HEK293 (cell line): ENCODE data around the gene FZR1.

ENCODE experiments used
- CTCF ChIA-PET: fragments of 350-600 bp; formaldehyde crosslinking; extraction: SDS; loops from one replicate; lab custom pipeline; 2021; ENCODE audit warnings: antibody characterized with exemption; lab: Yijun Ruan, JAX
- POLR2A ChIA-PET: fragments of 300-600 bp; formaldehyde crosslinking; extraction: SDS; loops from one replicate; lab custom pipeline; 2020; ENCODE audit warnings: antibody characterized with exemption, inconsistent platforms; lab: Yijun Ruan, JAX
- H3K27ac ChIP-seq: fragments of 200-500 bp; sonication (Bioruptor generic); 2 replicates; pipeline ENCODE4 v1.5.1; 2014; ENCODE audit warnings: low read depth, low read length, control low read depth, inconsistent platforms; ENCODE audit errors: extremely low read depth
- H3K36me3 ChIP-seq, 2 experiments: fragments of 200-500 bp in 1 of 2; sonication (Bioruptor generic) in 1 of 2; 1 replicate in 1 of 2; 2 replicates in 1 of 2; pipeline ENCODE4 v1.5.1; 2014 to 2017; ENCODE audit warnings: inconsistent platforms in 2 of 2, low read length in 2 of 2; ENCODE audit not compliant: control insufficient read depth in 2 of 2, insufficient read depth in 1 of 2
- H3K4me1 ChIP-seq: fragments of 200-500 bp; sonication (Bioruptor generic); 2 replicates; pipeline ENCODE4 v1.5.1; 2014; ENCODE audit warnings: mild to moderate bottlenecking, low read length, inconsistent platforms; ENCODE audit not compliant: control insufficient read depth, insufficient read depth
- H3K4me3 ChIP-seq: 2 replicates; pipeline ENCODE4 v1.5.1; 2011; ENCODE audit warnings: low read depth, mild to moderate bottlenecking, control low read depth, low read length, moderate library complexity
- H3K9me3 ChIP-seq: fragments of 200-500 bp; sonication (Bioruptor generic); 2 replicates; pipeline ENCODE4 v1.5.1; 2014; ENCODE audit warnings: low read depth, low read length, inconsistent platforms; ENCODE audit not compliant: control insufficient read depth, insufficient read depth
- KLF17 ChIP-seq: fragments of 450-650 bp; formaldehyde crosslinking; IDR thresholded peaks from 2 replicates; pipeline ENCODE4 v1.5.1; 2016; ENCODE audit warnings: missing biosample characterization, missing genetic modification characterization
- SP2 ChIP-seq: fragments of 450-650 bp; formaldehyde crosslinking; IDR thresholded peaks from 2 replicates; pipeline ENCODE4 v1.5.1; 2016; ENCODE audit warnings: missing biosample characterization, missing genetic modification characterization
- ZBTB44 ChIP-seq: fragments of 450-650 bp; IDR thresholded peaks from 2 replicates; pipeline ENCODE4 v1.5.1; 2018; ENCODE audit warnings: missing biosample characterization, mild to moderate bottlenecking, missing genetic modification characterization
- ZNF121 ChIP-seq: fragments of 450-650 bp; formaldehyde crosslinking; IDR thresholded peaks from 2 replicates; pipeline ENCODE4 v1.5.1; 2016; ENCODE audit warnings: missing biosample characterization, missing genetic modification characterization
- ZNF175 ChIP-seq: fragments of 450-650 bp; formaldehyde crosslinking; IDR thresholded peaks from 2 replicates; pipeline ENCODE4 v1.5.1; 2016; ENCODE audit warnings: missing biosample characterization, missing genetic modification characterization
- ZNF19 ChIP-seq: fragments of 450-650 bp; formaldehyde crosslinking; IDR thresholded peaks from 2 replicates; pipeline ENCODE4; 2016; ENCODE audit warnings: missing biosample characterization, missing genetic modification characterization, low read depth
- ZNF280D ChIP-seq: fragments of 450-650 bp; formaldehyde crosslinking; IDR thresholded peaks from 2 replicates; pipeline ENCODE4 v1.5.1; 2016; ENCODE audit warnings: missing biosample characterization, missing genetic modification characterization
- ZNF518A ChIP-seq: fragments of 450-650 bp; formaldehyde crosslinking; conservative IDR thresholded peaks from 2 replicates; pipeline ENCODE4 v1.5.1; 2016; ENCODE audit warnings: low read depth, missing biosample characterization, missing genetic modification characterization
- ZNF558 ChIP-seq: fragments of 450-650 bp; formaldehyde crosslinking; IDR thresholded peaks from 2 replicates; pipeline ENCODE4 v1.5.1; 2016; ENCODE audit warnings: missing biosample characterization, missing genetic modification characterization
- ZNF560 ChIP-seq: fragments of 450-650 bp; formaldehyde crosslinking; IDR thresholded peaks from 2 replicates; pipeline ENCODE4 v1.5.1; 2017; ENCODE audit warnings: missing biosample characterization, missing genetic modification characterization, borderline replicate concordance
- ZNF610 ChIP-seq: fragments of 450-650 bp; formaldehyde crosslinking; IDR thresholded peaks from 2 replicates; pipeline ENCODE4 v1.5.1; 2016; ENCODE audit warnings: missing biosample characterization, missing genetic modification characterization, borderline replicate concordance
- ZNF768 ChIP-seq: fragments of 450-650 bp; formaldehyde crosslinking; IDR thresholded peaks from 2 replicates; pipeline ENCODE4 v1.5.1; 2018; ENCODE audit warnings: missing biosample characterization, mild to moderate bottlenecking, missing genetic modification characterization
- ZNF792 ChIP-seq: fragments of 450-650 bp; formaldehyde crosslinking; IDR thresholded peaks from 2 replicates; pipeline ENCODE4 v1.5.1; 2016; ENCODE audit warnings: missing biosample characterization, missing genetic modification characterization
- ZNF837 ChIP-seq: fragments of 450-650 bp; formaldehyde crosslinking; IDR thresholded peaks from 2 replicates; pipeline ENCODE4 v1.5.1; 2016; ENCODE audit warnings: missing biosample characterization, missing genetic modification characterization
- TF ChIP-seq, protein P1 (sequence below): sonication (generic); formaldehyde crosslinking; IDR thresholded peaks from 2 replicates; pipeline ENCODE4 v1.8.1; 2022; ENCODE audit warnings: mild to moderate bottlenecking, moderate library complexity, missing genetic modification reagents

The FZR1 gene

DNA sequence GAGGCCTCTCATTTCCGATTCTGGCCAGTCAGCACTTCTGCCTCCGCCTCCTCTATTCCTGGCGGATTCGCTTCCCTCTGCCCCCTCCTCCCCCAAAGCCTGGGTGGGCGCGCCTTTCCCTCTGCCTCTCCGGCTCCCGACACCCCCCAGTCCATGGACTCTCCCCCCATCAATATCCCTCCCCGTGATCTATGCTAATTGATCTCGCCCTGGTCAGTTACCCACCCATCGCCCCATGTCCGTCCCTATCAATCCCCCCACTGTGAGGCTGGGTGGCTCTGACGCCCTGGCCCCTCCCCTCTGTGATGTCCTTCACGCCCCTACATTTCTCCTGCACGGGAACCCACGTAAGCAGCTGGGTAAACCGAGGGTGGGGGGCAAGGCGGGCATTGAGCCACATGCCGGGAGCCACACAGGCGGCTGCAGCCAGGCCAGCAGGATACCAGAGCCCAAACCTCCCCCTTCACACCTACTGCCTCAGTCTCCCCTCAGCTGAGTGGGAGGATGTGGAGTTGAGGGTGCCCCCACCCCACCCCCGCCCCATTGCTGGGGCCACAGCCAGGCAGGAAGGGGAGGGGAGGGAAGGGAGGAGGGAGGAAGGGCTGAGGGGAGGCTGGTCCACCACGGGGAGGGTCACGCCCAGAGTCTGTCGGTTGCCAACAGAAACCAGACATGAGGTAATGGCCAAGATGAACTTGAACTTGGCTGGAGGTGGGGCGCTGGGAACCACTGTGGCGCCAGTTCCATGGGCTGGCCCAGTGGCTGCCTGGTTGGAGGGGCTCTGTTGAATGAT is 46.8 kb upstream of the FZR1 start (continued):
- TF ChIP-seq, protein P1, sequence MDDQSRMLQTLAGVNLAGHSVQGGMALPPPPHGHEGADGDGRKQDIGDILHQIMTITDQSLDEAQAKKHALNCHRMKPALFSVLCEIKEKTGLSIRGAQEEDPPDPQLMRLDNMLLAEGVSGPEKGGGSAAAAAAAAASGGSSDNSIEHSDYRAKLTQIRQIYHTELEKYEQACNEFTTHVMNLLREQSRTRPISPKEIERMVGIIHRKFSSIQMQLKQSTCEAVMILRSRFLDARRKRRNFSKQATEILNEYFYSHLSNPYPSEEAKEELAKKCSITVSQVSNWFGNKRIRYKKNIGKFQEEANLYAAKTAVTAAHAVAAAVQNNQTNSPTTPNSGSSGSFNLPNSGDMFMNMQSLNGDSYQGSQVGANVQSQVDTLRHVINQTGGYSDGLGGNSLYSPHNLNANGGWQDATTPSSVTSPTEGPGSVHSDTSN (CRISPR knock-in tag): no peak
- TF ChIP-seq, all 188 proteins: peak for 10

GRCh38 chr19:3459965-3460582 is 46.0 kb upstream of the FZR1 start:
- POLR2A ChIA-PET: no interaction called here
- H3K36me3 ChIP-seq: peaks cover 0 to 8% of the 10 kb centered on the region in 2 experiments; a peak in 2 of 3 replicates
- H3K4me3 ChIP-seq: no peak overlapping the region
- no peak overlapping the region for H3K27ac ChIP-seq
- peaks cover 8% of the 10 kb centered on the region for H3K4me1 ChIP-seq
- TF ChIP-seq ZNF768 (peak; percentile 67; the same call in 1 of the 2 replicates), ZNF518A (tag by site-specific recombination) (no peak), ZNF610 (tag by site-specific recombination) (no peak), ZNF19 (tag by site-specific recombination) (no peak)
- no peaks in the 10 kb centered on the region for H3K9me3 ChIP-seq
- CTCF ChIA-PET: interaction anchor here (0.7 to 1.1 kb wide), 4 partner anchors 12 to 391 kb away, joined by 3 to 5 read pairs (median 4); no protein-coding TSS in a partner anchor

DNA sequence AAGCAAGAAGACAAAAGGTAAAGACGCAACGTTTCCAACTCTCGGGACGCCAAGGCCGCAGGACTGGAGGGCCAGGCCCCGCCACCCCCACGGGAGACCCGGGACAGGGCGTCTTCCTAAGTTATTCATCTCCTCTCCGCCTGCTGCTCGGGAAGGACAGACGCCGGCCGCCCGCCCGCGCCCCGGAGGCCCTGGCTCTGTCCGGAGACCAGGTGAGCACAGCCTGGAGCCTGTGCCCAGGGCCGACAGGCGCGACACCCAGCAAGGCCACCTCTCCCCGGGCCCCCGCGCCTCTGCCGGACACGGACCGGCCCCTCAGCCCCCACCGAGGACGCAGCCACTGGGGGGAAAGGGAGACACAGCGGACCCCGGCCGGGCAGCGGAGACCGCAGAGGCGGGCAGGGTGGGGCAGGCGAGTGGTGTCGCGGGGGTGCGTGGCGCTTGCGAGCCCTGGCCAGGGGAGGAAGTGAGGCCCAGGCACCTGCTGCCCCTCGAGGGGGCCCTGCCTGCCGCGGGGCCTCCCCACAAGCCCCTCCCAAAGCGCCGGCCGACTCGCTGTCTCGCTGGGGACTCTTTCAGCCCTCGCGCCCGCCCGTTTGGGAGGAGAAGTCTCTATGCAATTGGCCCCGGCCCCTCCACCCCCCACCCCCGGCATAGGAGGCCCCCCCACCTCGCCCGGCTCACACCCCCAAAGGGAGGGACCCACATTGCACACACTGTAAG is 43.0 kb upstream of the FZR1 start:
- peaks cover 5% of the 10 kb centered on the region; the same call in 1 of the 2 replicates for H3K4me1 ChIP-seq
- ChIA-PET POLR2A (no interaction called here), CTCF (no interaction called here)
- no peak overlapping the region for H3K4me3 ChIP-seq
- H3K36me3 ChIP-seq: peaks cover 0 to 3% of the 10 kb centered on the region in 2 experiments; a peak in 2 of 3 replicates
- H3K9me3 ChIP-seq: no peaks in the 10 kb centered on the region
- H3K27ac ChIP-seq: no peak overlapping the region
- TF ChIP-seq, protein P1 (CRISPR knock-in tag): no peak
- no peak for TF ChIP-seq ZNF560 (tag by site-specific recombination)
- no peak for TF ChIP-seq KLF17 (tag by site-specific recombination)
- TF ChIP-seq ZNF837: no peak
- TF ChIP-seq ZNF280D (tag by site-specific recombination): no peak
- no peak for TF ChIP-seq ZBTB44 (tag by site-specific recombination)
- no peak for TF ChIP-seq ZNF792 (tag by site-specific recombination)
- TF ChIP-seq ZNF610 (tag by site-specific recombination): no peak
- TF ChIP-seq ZNF175 (tag by site-specific recombination): no peak
- TF ChIP-seq ZNF121 (tag by site-specific recombination): no peak
- no peak for TF ChIP-seq SP2 (tag by site-specific recombination)
- no peak for TF ChIP-seq ZNF558 (tag by site-specific recombination)
